ENCODE data around the gene LRMDA. TPM values are rescaled to one million over a fixed set of nuclear protein-coding genes. Genes with fewer than 3 reads are reported as not detected.

LRMDA gene
- total and polyA plus RNA-seq, 2 of the 13 experiments (the other 11 are each of a cell fraction or from before 2014, with no cell fraction given): 13.4 to 22.0 TPM

DNA sequence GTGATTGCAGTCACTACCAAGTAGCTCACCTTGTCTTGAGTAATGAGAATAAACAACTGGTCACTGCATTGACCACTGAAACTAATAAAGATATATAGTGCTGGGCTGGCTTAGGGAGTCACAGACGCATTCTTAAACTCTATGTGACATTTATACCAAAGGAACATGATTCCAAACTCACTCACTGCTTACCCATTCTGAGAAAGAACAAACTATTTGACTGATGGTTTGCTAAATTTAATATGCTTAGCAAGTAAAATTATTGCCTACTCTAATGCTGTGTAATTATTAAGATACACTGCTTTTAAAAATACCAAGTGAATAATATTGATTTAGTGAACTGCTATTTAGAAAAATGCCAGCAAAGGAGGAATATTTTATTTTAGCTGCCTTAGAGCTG lies 191.1 kb downstream of the LRMDA start:
- H3K36me3 ChIP-seq (replicated peaks in 1 of 2; ENCODE audit: control insufficient read depth in 1 of 2, insufficient read depth in 2 of 2, low read length in 2 of 2): no peaks in the 10 kb centered on the region
- H2AFZ ChIP-seq (ENCODE audit: low read length): no peak overlapping the region
- in situ Hi-C loops (cut with HindIII; ENCODE audit: extremely low pct_ligation_motif_present, low pct_unique_long_range_greater_than_20kb): no loop called here
- WGBS (ENCODE audit: low lambda C conversion rate): 100% methylated on average over 1 of the region's 1 CpG
- no peaks in the 10 kb centered on the region for H3K27me3 ChIP-seq (ENCODE audit: control insufficient read depth in 1 of 2, insufficient read depth in 2 of 2, low read length in 2 of 2)
- BruUV-seq (replicated peaks): no TSS peak
- DNase-seq (ENCODE audit: low spot score): no peak
- peaks cover 22% of the 10 kb centered on the region for H3K4me1 ChIP-seq (ENCODE audit: insufficient read depth, low read length)
- ChIA-PET CTCF (ENCODE audit: low intra/inter-chr PET ratio, low total read pairs) (no interaction called here), POLR2A (no interaction called here)
- H3K9me3 ChIP-seq (ENCODE audit: low read length): no peaks in the 10 kb centered on the region
- no peak overlapping the region for H3K9ac ChIP-seq (ENCODE audit: insufficient read depth, low read depth, low read length)
- H3K27ac ChIP-seq (ENCODE audit: extremely low read length, insufficient read depth, low read length): no peak overlapping the region
- H3K4me3 ChIP-seq (replicated peaks in 1 of 3; ENCODE audit: insufficient read depth in 1 of 3, low read depth in 2 of 3, low read length in 3 of 3): no peak overlapping the region
- ATAC-seq: no peak
- intact Hi-C loops (cut with micrococcal nuclease; ENCODE audit: unreplicated experiment): no loop called here
- no peaks in the 10 kb centered on the region for H4K20me1 ChIP-seq (ENCODE audit: insufficient read depth, low read length)
- H3K79me2 ChIP-seq (ENCODE audit: insufficient read depth, low read length): no peaks in the 10 kb centered on the region
- H3K4me2 ChIP-seq (ENCODE audit: low read depth, low read length): no peak overlapping the region
- FAIRE-seq: no peak
- TF ChIP-seq ZSCAN20 (CRISPR knock-in tag; IDR thresholded peaks at IDR 0.05; ENCODE audit: borderline replicate concordance): no peak
- no peak for TF ChIP-seq RFXAP (CRISPR knock-in tag; IDR thresholded peaks at IDR 0.05; ENCODE audit: borderline replicate concordance)
- TF ChIP-seq REPIN1 (CRISPR knock-in tag; IDR thresholded peaks at IDR 0.05; ENCODE audit: borderline replicate concordance, low read depth): no peak
- TF ChIP-seq KLF6 (CRISPR knock-in tag; IDR thresholded peaks at IDR 0.05): no peak
- TF ChIP-seq ZNF543 (CRISPR knock-in tag; IDR thresholded peaks at IDR 0.05): no peak
- no peak for TF ChIP-seq TSC22D2 (CRISPR knock-in tag; IDR thresholded peaks at IDR 0.05; ENCODE audit: borderline replicate concordance)
- TF ChIP-seq ZNF44 (CRISPR knock-in tag; IDR thresholded peaks at IDR 0.05): no peak
- no peak for TF ChIP-seq SRSF4 (IDR thresholded peaks at IDR 0.05; ENCODE audit: low read depth, low read length, poor library complexity, severe bottlenecking)
- TF ChIP-seq ZEB1 (IDR thresholded peaks at IDR 0.05; ENCODE audit: insufficient replicate concordance, low read depth): no peak
- TF ChIP-seq, protein P1, sequence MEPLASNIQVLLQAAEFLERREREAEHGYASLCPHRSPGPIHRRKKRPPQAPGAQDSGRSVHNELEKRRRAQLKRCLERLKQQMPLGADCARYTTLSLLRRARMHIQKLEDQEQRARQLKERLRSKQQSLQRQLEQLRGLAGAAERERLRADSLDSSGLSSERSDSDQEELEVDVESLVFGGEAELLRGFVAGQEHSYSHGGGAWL (CRISPR knock-in tag; IDR thresholded peaks at IDR 0.05): no peak
- TF ChIP-seq FOSL1 (CRISPR knock-in tag; IDR thresholded peaks at IDR 0.05; ENCODE audit: borderline replicate concordance): no peak
- no peak for TF ChIP-seq ZNF296 (CRISPR knock-in tag; conservative IDR thresholded peaks at IDR 0.05)
- TF ChIP-seq, protein P2, sequence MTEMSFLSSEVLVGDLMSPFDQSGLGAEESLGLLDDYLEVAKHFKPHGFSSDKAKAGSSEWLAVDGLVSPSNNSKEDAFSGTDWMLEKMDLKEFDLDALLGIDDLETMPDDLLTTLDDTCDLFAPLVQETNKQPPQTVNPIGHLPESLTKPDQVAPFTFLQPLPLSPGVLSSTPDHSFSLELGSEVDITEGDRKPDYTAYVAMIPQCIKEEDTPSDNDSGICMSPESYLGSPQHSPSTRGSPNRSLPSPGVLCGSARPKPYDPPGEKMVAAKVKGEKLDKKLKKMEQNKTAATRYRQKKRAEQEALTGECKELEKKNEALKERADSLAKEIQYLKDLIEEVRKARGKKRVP (CRISPR knock-in tag; IDR thresholded peaks at IDR 0.05): no peak
- TF ChIP-seq, protein P3, sequence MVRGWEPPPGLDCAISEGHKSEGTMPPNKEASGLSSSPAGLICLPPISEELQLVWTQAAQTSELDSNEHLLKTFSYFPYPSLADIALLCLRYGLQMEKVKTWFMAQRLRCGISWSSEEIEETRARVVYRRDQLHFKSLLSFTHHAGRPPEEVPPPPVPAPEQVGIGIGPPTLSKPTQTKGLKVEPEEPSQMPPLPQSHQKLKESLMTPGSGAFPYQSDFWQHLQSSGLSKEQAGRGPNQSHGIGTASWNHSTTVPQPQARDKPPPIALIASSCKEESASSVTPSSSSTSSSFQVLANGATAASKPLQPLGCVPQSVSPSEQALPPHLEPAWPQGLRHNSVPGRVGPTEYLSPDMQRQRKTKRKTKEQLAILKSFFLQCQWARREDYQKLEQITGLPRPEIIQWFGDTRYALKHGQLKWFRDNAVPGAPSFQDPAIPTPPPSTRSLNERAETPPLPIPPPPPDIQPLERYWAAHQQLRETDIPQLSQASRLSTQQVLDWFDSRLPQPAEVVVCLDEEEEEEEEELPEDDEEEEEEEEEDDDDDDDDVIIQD (CRISPR knock-in tag; IDR thresholded peaks at IDR 0.05; ENCODE audit: low read depth): no peak
- TF ChIP-seq, protein P4, sequence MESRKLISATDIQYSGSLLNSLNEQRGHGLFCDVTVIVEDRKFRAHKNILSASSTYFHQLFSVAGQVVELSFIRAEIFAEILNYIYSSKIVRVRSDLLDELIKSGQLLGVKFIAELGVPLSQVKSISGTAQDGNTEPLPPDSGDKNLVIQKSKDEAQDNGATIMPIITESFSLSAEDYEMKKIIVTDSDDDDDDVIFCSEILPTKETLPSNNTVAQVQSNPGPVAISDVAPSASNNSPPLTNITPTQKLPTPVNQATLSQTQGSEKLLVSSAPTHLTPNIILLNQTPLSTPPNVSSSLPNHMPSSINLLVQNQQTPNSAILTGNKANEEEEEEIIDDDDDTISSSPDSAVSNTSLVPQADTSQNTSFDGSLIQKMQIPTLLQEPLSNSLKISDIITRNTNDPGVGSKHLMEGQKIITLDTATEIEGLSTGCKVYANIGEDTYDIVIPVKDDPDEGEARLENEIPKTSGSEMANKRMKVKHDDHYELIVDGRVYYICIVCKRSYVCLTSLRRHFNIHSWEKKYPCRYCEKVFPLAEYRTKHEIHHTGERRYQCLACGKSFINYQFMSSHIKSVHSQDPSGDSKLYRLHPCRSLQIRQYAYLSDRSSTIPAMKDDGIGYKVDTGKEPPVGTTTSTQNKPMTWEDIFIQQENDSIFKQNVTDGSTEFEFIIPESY (CRISPR knock-in tag; IDR thresholded peaks at IDR 0.05): no peak
- no peak for TF ChIP-seq MIER2 (CRISPR knock-in tag; IDR thresholded peaks at IDR 0.05)
- TF ChIP-seq, protein P5, sequence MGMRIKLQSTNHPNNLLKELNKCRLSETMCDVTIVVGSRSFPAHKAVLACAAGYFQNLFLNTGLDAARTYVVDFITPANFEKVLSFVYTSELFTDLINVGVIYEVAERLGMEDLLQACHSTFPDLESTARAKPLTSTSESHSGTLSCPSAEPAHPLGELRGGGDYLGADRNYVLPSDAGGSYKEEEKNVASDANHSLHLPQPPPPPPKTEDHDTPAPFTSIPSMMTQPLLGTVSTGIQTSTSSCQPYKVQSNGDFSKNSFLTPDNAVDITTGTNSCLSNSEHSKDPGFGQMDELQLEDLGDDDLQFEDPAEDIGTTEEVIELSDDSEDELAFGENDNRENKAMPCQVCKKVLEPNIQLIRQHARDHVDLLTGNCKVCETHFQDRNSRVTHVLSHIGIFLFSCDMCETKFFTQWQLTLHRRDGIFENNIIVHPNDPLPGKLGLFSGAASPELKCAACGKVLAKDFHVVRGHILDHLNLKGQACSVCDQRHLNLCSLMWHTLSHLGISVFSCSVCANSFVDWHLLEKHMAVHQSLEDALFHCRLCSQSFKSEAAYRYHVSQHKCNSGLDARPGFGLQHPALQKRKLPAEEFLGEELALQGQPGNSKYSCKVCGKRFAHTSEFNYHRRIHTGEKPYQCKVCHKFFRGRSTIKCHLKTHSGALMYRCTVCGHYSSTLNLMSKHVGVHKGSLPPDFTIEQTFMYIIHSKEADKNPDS (CRISPR knock-in tag; IDR thresholded peaks at IDR 0.05): no peak

Measured in HepG2 (cell line).